Right lobe of liver (tissue), 6 donors: ENCODE results near the gene BRD4. TPM values are rescaled to one million over a fixed set of nuclear protein-coding genes. Genes with fewer than 3 reads are reported as not detected.

Source experiments
- ATAC-seq, 4 donors: fragments of 200-7000 bp; cut with Tn5 transposase; one replicate each; pipeline ENCODE4 v1.9.1; 2020; ENCODE audit warnings: mild to moderate bottlenecking in 4 of 4, moderate library complexity in 4 of 4
- DNase-seq, 3 donors: peaks; one replicate each; pipeline ENCODE4 v3.0.0-alpha.2; 2020
- H3K27ac ChIP-seq, 3 donors: fragments of 200-600 bp; one replicate each; pipeline ENCODE4 v1.8.0; 2022
- H3K27me3 ChIP-seq, 2 donors: fragments of 200-600 bp; one replicate each; pipeline ENCODE4 v1.8.0; 2022
- H3K36me3 ChIP-seq, 4 donors: fragments of 200-600 bp; sonication (generic) in 1 of 4; one replicate each; pipeline versions ENCODE4 v1.5.1 to v1.8.0; 2017 to 2022; ENCODE audit warnings: control low read depth in 1 of 4
- H3K4me1 ChIP-seq, 4 donors: fragments of 200-600 bp; sonication (generic) in 1 of 4; one replicate each; pipeline versions ENCODE4 v1.5.1 to v1.8.0; 2017 to 2022; ENCODE audit warnings: control low read depth in 1 of 4
- H3K4me3 ChIP-seq, 3 donors: fragments of 200-600 bp; one replicate each; pipeline ENCODE4 v1.8.0; 2022
- H3K9me3 ChIP-seq, 4 donors: fragments of 200-600 bp; sonication (generic) in 1 of 4; one replicate each; pipeline versions ENCODE4 v1.5.1 to v1.8.0; 2017 to 2022; ENCODE audit warnings: control low read depth in 1 of 4
- POLR2A ChIP-seq: fragments of 450-650 bp; IDR thresholded peaks from one replicate; pipeline ENCODE4 v1.6.1; 2017; ENCODE audit warnings: antibody characterized with exemption, mild to moderate bottlenecking
- WGBS: methylation state at CpG from one replicate; pipeline ENCODE4 v1.1.6; 2018; ENCODE audit warnings: low coverage, low lambda C conversion rate; ENCODE audit not compliant: insufficient coverage; ENCODE audit errors: missing lambda C conversion rate; 5-methylcytosine and 5-hydroxymethylcytosine counted together
- intact Hi-C, 2 donors: fragments of 100-400 bp; cut with DNase I; formaldehyde crosslinking; loops; one replicate each; pipeline versions ENCODE4 v1.11.2 to v1.14.1; 2022
- total RNA-seq, 6 experiments: library from RNA; depleted of rRNA in 2 of 6; stranded (reverse); fragments of >200 nt in 2 of 6; fragmentation: NEBNext Ultra II Directional in 3 of 6; extraction: Animal tissue kit (Norgen Biotek cat#: 25700) in 3 of 6; gene quantifications; one replicate each; pipeline versions ENCODE4 v1.1.0 to v1.2.4, GENCODE V29; 2016 to 2023
- TF ChIP-seq, protein P1 (sequence below), 4 donors: fragments of 200-600 bp in 3 of 4; fragments of 450-650 bp in 1 of 4; IDR thresholded peaks; one replicate each; pipeline versions ENCODE4 v1.5.1 to v1.8.0; 2016 to 2022; ENCODE audit warnings: antibody characterized with exemption in 4 of 4, mild to moderate bottlenecking in 2 of 4
- donor health status: DM: no; HTN: yes; CAD: no.
- donor health status: DM: no; HTN: no; CAD: no.
- donor health status: DM: no; HTN: no; CAD: no.
- donor health status: DM: no; HTN: yes; CAD: no.
- donor health status: DM: no; HTN: yes; CAD: no.

Gene BRD4
- total RNA-seq, 6 experiments from 2014 or later: 20.0 to 52.6 (median 40.6) TPM

DNA sequence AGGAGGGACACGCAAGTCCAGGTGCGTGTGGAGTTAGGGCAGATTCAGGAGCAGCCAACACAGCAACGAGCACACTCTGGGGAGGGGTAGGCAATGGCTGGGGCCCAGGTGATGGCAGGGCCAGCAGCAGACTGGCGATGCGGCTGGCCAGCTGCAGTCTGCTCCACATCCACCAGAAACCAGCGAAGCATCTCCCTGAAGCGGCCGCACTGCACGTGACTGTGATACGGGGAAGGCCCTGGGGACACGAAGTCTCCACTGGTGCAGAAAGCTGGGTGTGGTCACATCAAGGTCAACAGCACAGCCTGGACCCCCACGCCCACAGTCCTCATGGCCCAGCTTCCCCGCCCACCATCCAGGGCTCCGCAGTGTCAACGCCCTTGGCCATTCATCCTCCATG is 78.8 kb downstream of the BRD4 start:
- peaks cover 0 to 18% (median 10%) of the 10 kb centered on the region in 4 donors for H3K4me1 ChIP-seq
- H3K27ac ChIP-seq: no peak overlapping the region
- H3K27me3 ChIP-seq: no peaks in the 10 kb centered on the region
- peaks cover 17 to 75% (median 43%) of the 10 kb centered on the region in 4 donors for H3K36me3 ChIP-seq
- ATAC-seq: no peak
- intact Hi-C loops: no loop called here
- no peak for DNase-seq
- H3K9me3 ChIP-seq: no peaks in the 10 kb centered on the region
- TF ChIP-seq POLR2A: no peak
- TF ChIP-seq, protein P1, sequence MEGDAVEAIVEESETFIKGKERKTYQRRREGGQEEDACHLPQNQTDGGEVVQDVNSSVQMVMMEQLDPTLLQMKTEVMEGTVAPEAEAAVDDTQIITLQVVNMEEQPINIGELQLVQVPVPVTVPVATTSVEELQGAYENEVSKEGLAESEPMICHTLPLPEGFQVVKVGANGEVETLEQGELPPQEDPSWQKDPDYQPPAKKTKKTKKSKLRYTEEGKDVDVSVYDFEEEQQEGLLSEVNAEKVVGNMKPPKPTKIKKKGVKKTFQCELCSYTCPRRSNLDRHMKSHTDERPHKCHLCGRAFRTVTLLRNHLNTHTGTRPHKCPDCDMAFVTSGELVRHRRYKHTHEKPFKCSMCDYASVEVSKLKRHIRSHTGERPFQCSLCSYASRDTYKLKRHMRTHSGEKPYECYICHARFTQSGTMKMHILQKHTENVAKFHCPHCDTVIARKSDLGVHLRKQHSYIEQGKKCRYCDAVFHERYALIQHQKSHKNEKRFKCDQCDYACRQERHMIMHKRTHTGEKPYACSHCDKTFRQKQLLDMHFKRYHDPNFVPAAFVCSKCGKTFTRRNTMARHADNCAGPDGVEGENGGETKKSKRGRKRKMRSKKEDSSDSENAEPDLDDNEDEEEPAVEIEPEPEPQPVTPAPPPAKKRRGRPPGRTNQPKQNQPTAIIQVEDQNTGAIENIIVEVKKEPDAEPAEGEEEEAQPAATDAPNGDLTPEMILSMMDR (IDR thresholded peaks at IDR 0.05): no peak
- WGBS: 87% methylated on average over 3 of the region's 15 CpGs
- H3K4me3 ChIP-seq: no peak overlapping the region

GRCh38 chr19:15253061-15253460 is 79.3 kb downstream of the BRD4 start:
- intact Hi-C loops: no loop called here
- DNase-seq: no peak
- H3K27ac ChIP-seq: no peak overlapping the region
- TF ChIP-seq POLR2A: no peak
- TF ChIP-seq, protein P1 (IDR thresholded peaks at IDR 0.05): no peak
- H3K4me1 ChIP-seq: peaks cover 0 to 23% (median 14%) of the 10 kb centered on the region in 4 donors
- H3K36me3 ChIP-seq: peaks cover 14 to 73% (median 41%) of the 10 kb centered on the region in 4 donors
- H3K27me3 ChIP-seq: no peaks in the 10 kb centered on the region
- WGBS: no CpG with 5 or more reads among the region's 7 CpGs
- ATAC-seq: no peak
- H3K9me3 ChIP-seq: no peaks in the 10 kb centered on the region
- no peak overlapping the region for H3K4me3 ChIP-seq

- Histone ChIP-seq H3K4me1 (peaks cover 0 to 28% (median 18%) of the 10 kb centered on the region in 4 donors), H3K36me3 (peaks cover 14 to 68% (median 39%) of the 10 kb centered on the region in 4 donors), H3K4me3 (no peak overlapping the region), H3K27me3 (no peaks in the 10 kb centered on the region), H3K27ac (peak overlapping the region in 2 of 3 donors; percentile 33 to 41), H3K9me3 (no peaks in the 10 kb centered on the region)
- ATAC-seq (no peak), DNase-seq (no peak)
- WGBS: 76% methylated on average over 5 of the region's 9 CpGs
- no peak for TF ChIP-seq POLR2A
- TF ChIP-seq, protein P1 (IDR thresholded peaks at IDR 0.05): peak; percentile 18 to 33 (median 23)
- intact Hi-C loops: no loop called here
Observed at GRCh38 chr19:15252398-15253018, 79.8 kb downstream of the BRD4 start.

DNA sequence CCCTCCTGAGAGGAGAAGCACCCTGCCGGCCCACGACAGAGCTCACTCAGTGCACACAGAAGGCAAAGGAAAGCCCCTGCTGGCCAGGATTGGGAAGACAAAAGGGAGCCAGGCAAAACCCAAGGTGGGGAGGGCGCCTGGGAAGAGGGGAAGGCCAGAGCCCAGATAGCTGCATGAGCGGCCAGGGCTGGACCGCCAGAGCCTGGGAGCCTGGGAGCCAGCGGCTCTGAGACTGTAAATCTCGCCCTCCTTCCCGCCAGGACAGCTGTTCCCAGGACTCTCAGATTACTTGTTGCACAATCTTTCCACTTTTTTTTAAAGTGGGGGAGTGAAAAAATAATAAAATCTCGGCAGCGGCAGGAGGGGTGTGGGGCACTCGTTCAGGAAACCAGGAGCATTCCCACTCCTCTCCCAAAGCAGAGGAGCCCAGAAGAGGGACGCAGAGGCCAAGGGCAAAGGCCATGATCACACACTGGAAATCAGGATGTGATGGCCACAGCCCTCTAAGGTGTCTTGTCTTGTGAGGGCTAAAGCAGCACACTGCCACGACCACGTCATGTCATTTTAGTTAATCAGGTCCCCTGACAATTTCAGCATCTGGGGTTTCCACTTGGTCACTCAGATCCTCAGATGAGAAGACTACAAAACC is 80.5 kb downstream of the BRD4 start:
- ATAC-seq (peak in 2 of 4 donors; percentile 6 to 21), DNase-seq (no peak)
- Histone ChIP-seq H3K4me3 (no peak overlapping the region), H3K27me3 (no peaks in the 10 kb centered on the region), H3K36me3 (peaks cover 14 to 69% (median 38%) of the 10 kb centered on the region in 4 donors), H3K27ac (peak overlapping the region in 2 of 3 donors; percentile 33 to 51), H3K4me1 (peaks cover 0 to 34% (median 20%) of the 10 kb centered on the region in 4 donors), H3K9me3 (no peaks in the 10 kb centered on the region)
- TF ChIP-seq, protein P1 (IDR thresholded peaks at IDR 0.05): peak in 1 of 4 donors; percentile 17
- no peak for TF ChIP-seq POLR2A
- 54% methylated on average over 9 of the region's 14 CpGs for WGBS
- intact Hi-C loops: no loop called here
